Retinal pigment epithelial cell (primary cell): Measurements from ENCODE around the gene RNLS.

ENCODE experiments used
- DNase-seq: peaks from one replicate; pipeline ENCODE4 v3.0.0-alpha.2; 2010; ENCODE audit warnings: low read depth
- H3K4me3 ChIP-seq: 2 replicates; pipeline ENCODE4 v1.5.1; 2011; ENCODE audit warnings: mild to moderate bottlenecking, low read length, control low read depth, moderate library complexity
- CTCF ChIP-seq: conservative IDR thresholded peaks from 2 replicates; pipeline ENCODE4 v1.5.1; 2011; ENCODE audit warnings: low read depth, low read length, control low read depth, inconsistent platforms

The RNLS gene

DNA sequence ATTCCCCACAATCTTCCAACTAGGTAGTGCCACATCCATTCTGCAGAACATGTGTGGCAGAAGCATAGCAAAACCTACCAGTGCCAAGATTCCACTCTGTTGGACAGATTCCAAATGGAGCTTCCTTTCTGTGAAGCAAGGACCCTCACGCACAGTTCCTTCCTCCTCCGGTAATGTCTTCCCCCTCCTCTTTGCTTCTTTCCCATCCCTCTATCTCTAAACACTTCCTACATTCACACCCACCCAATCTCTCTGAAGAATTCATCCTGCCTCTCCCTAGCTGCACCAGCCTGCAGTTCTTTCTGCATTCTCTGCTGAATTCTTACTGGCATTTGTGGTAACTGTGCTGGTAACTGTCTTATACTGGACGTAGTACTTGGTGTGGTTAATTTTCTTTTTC, 124.9 kb downstream of the RNLS start:
- no peak for DNase-seq
- H3K4me3 ChIP-seq = no peak overlapping the region
- TF ChIP-seq CTCF = no peak

DNA sequence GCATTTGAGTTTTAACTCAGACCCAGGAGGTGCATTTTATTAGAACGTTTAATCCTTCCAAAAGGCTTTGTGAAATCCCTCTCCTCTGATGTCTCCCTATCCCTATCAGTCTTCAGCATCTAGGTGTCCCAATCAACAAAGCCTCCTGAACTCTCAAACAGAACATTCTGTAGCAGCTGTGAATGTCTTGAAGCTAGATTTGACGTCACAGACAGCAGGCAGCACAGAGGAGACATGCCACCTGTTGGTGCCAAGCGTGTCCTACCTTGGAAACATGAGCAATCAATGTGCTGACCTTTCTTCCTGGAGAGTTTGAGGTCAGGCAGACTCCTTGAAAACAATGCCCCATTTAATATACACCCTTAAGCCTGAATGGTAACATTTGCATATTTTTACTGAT, 125.5 kb downstream of the RNLS start:
- no peak for DNase-seq
- H3K4me3 ChIP-seq = no peak overlapping the region
- TF ChIP-seq CTCF = no peak

DNA sequence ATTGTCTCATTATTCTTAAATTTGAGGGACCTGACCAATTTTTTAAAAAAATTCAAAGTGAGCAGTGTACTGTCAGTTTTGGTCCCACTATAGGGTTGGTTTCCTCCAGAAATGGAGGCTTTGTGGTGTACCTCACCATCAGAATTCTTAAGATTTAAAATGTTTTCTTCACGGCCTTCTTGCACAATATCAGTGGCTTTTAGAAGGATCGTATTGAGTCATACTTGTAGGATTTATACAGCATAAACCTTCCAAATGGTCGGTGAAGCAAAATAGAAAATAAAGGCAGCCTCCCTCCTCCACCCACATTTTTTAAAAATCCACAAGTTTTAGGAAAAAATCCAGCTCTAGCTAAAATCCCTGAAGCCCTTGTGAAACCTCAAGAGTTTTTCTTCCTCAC, 126.4 kb downstream of the RNLS start:
- TF ChIP-seq CTCF = no peak
- no peak for DNase-seq
- no peak overlapping the region for H3K4me3 ChIP-seq

- no peak for DNase-seq
- no peak for TF ChIP-seq CTCF
- no peak overlapping the region for H3K4me3 ChIP-seq
Measured at GRCh38 chr10:88455831-88456230, 127.3 kb downstream of the RNLS start.

DNA sequence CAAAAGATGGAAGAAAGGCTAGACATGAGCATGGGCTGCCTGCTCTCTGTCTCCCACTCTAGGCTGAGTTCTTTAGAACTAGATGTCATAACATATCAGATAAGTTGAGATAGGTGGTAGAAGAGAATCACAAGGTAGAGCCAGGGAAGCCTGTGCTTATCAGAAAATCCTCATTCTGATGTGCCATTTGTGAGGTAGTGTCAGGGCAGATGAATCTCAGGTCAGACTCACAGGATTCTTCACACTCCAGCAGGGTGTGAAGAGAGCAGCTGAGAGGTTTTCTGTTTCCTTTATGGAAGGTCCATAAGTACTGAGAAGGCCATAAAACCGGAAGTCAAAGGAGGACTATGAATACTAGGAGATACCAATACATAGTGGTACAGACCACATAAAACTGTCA, 132.9 kb downstream of the RNLS start:
- no peak for DNase-seq
- no peak for TF ChIP-seq CTCF
- no peak overlapping the region for H3K4me3 ChIP-seq

GRCh38 chr10:88442716-88443115, 140.4 kb downstream of the RNLS start:
- DNase-seq = no peak
- no peak overlapping the region for H3K4me3 ChIP-seq
- TF ChIP-seq CTCF = no peak

DNA sequence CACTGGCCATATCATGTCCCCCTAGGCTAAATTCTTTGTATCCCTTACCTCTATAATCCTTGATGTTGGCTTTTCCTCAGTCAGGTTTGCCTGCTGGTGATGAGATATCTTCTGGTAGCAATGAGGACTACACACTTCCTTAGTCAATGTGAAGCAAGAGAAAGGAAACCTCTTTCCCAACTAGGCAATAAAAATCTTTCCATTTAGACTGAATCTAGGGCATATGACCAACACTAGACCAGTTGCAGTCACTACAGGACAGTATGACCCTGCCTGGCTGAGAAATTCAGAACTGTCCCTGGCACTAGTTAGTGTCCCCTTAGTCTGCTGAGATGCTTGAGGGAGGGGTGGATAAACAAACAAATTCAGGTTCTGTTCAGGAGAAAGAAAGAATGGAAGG, 142.6 kb downstream of the RNLS start:
- no peak for TF ChIP-seq CTCF

More for the DNA sequence above, 142.6 kb downstream of the RNLS start:
- DNase-seq = no peak
- H3K4me3 ChIP-seq = no peak overlapping the region
